Pancreas (tissue), 10 donors: ENCODE results near the gene AHNAK. TPM values are rescaled to one million over a fixed set of nuclear protein-coding genes. Genes with fewer than 3 reads are reported as not detected.

Experiments used
- ATAC-seq, 4 donors: fragments of 200-7000 bp; cut with Tn5 transposase; one replicate each; pipeline versions ENCODE4 v1.8.0 to v1.9.1; 2020; ENCODE audit warnings: mild to moderate bottlenecking in 4 of 4, moderate library complexity in 4 of 4
- DNase-seq, 6 donors: peaks; one replicate each; pipeline ENCODE4 v3.0.0-alpha.2; 2020
- FAIRE-seq: peaks from 2 replicates; lab custom pipeline; 2012; peaks lifted over from hg19 to GRCh38; lab: Jason Lieb, UNC
- H3K27ac ChIP-seq, 4 donors: fragments of 200-600 bp; sonication (generic); 1 replicate in 3 of 4; 2 replicates in 1 of 4; pipeline versions ENCODE4 v1.5.0 to v1.8.0; 2020
- H3K27me3 ChIP-seq, 4 donors: fragments of 200-600 bp; one replicate each; pipeline ENCODE4 v1.8.0; 2021
- H3K36me3 ChIP-seq, 3 donors: fragments of 200-600 bp; sonication (generic) in 1 of 3; one replicate each; pipeline versions ENCODE4 v1.5.0 to v1.8.0; 2020 to 2021
- H3K4me1 ChIP-seq, 3 donors: fragments of 200-600 bp; one replicate each; pipeline ENCODE4 v1.8.0; 2021
- H3K4me3 ChIP-seq, 4 donors: fragments of 200-600 bp; sonication (generic) in 2 of 4; one replicate each; pipeline versions ENCODE4 v1.5.0 to v1.8.0; 2020 to 2021
- H3K9me3 ChIP-seq, 4 donors: fragments of 200-600 bp; one replicate each; pipeline ENCODE4 v1.8.0; 2021
- WGBS, 2 donors: extraction: QIAGEN DNeasy Blood & Tissue Kit; methylation state at CpG; one replicate each; pipeline ENCODE4 v1.1.7; 2013; 5-methylcytosine and 5-hydroxymethylcytosine counted together
- intact Hi-C, 3 donors: fragments of 100-400 bp; cut with DNase I; formaldehyde crosslinking; loops; one replicate each; pipeline versions ENCODE4 v1.11.1 to v1.14.2; 2022
- polyA plus RNA-seq, 2 donors: library from polyadenylated mRNA; stranded (reverse); fragments of 200-250 nt; gene quantifications; one replicate each; pipeline ENCODE4 v1.2.3, GENCODE V29; 2013
- total RNA-seq, 6 donors: library from RNA; stranded (reverse); fragmentation: NEBNext Ultra II Directional in 4 of 6; extraction: Animal tissue kit (Norgen Biotek cat#: 25700) in 4 of 6; gene quantifications; one replicate each; pipeline versions ENCODE4 v1.2.1 to v1.2.4, GENCODE V29; 2021 to 2023
- TF ChIP-seq, protein P1 (sequence below), 4 donors: fragments of 200-600 bp; sonication (generic) in 3 of 4; IDR thresholded peaks; one replicate each; pipeline versions ENCODE4 v1.5.0 to v1.8.0; 2021; ENCODE audit warnings: antibody characterized with exemption in 4 of 4
- donor health status: healthy with polysubstance abuse.
- donor health status: DM: no; HTN: no; CAD: no; lungs with moderate emphysema.
- donor health status: DM: no; HTN: no; CAD: no.
- donor health status: control.
- donor health status: control.
- donor health status: Bipolar disorder and iron deficiency.
- donor health status: DM: yes; HTN: yes; CAD: no.
- donor health status: DM: no; HTN: no; CAD: no.
- donor health status: DM: no; HTN: no; CAD: no.
- donor health status: DM: yes; HTN: yes; CAD: no.

The AHNAK gene
- total RNA-seq (100 to 1,000 TPM in 1 of 6 donors, 10 to 100 TPM in 5; 53.2 to 163 (median 77.2) TPM), polyA plus RNA-seq (10 to 100 TPM; 18.7 to 32.5 TPM)

GRCh38 chr11:62546244-62546928, at the start of gene AHNAK:
AHNAK (minus strand) TSS chr11:62546806; CDS start chr11:62536098, 10,708 bp downstream.
- H3K4me3 ChIP-seq: peak within 1 kb of the TSS; percentile 43 to 97 (median 86)
- DNase-seq (peak; percentile 69 to 91 (median 81)), FAIRE-seq (no peak), ATAC-seq (peak; percentile 59 to 69 (median 63))
- H3K27me3 ChIP-seq: no peaks in the 10 kb centered on the region
- no peaks in the 10 kb centered on the region for H3K9me3 ChIP-seq
- 0 to 1% methylated on average over 60 to 69 of the region's 69 CpGs for WGBS, 2 donors
- TF ChIP-seq, protein P1, sequence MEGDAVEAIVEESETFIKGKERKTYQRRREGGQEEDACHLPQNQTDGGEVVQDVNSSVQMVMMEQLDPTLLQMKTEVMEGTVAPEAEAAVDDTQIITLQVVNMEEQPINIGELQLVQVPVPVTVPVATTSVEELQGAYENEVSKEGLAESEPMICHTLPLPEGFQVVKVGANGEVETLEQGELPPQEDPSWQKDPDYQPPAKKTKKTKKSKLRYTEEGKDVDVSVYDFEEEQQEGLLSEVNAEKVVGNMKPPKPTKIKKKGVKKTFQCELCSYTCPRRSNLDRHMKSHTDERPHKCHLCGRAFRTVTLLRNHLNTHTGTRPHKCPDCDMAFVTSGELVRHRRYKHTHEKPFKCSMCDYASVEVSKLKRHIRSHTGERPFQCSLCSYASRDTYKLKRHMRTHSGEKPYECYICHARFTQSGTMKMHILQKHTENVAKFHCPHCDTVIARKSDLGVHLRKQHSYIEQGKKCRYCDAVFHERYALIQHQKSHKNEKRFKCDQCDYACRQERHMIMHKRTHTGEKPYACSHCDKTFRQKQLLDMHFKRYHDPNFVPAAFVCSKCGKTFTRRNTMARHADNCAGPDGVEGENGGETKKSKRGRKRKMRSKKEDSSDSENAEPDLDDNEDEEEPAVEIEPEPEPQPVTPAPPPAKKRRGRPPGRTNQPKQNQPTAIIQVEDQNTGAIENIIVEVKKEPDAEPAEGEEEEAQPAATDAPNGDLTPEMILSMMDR (IDR thresholded peaks at IDR 0.05): no peak
- H3K36me3 ChIP-seq: no peaks in the 10 kb centered on the region
- intact Hi-C loops: loop anchor here in 1 of 3 donors (5.0 kb wide), 1 partner anchor 124 kb away; no protein-coding TSS in a partner anchor
- H3K4me1 ChIP-seq: peaks cover 29 to 51% (median 36%) of the 10 kb centered on the region in 3 donors
- peak within 1 kb of the TSS; percentile 77 to 93 (median 87) for H3K27ac ChIP-seq

GRCh38 chr11:62595124-62595523, 48.5 kb upstream of the AHNAK start:
- WGBS, 2 donors: 87 to 90% methylated on average over 8 of the region's 8 CpGs
- H3K9me3 ChIP-seq: no peaks in the 10 kb centered on the region
- peaks cover 0 to 44% (median 32%) of the 10 kb centered on the region in 3 donors for H3K36me3 ChIP-seq
- no peaks in the 10 kb centered on the region for H3K27me3 ChIP-seq
- intact Hi-C loops: no loop called here
- FAIRE-seq: no peak
- DNase-seq: no peak
- no peak overlapping the region for H3K27ac ChIP-seq
- ATAC-seq: no peak
- TF ChIP-seq, protein P1 (IDR thresholded peaks at IDR 0.05): no peak
- peaks cover 5 to 26% (median 20%) of the 10 kb centered on the region in 3 donors for H3K4me1 ChIP-seq
- H3K4me3 ChIP-seq: no peak overlapping the region

DNA sequence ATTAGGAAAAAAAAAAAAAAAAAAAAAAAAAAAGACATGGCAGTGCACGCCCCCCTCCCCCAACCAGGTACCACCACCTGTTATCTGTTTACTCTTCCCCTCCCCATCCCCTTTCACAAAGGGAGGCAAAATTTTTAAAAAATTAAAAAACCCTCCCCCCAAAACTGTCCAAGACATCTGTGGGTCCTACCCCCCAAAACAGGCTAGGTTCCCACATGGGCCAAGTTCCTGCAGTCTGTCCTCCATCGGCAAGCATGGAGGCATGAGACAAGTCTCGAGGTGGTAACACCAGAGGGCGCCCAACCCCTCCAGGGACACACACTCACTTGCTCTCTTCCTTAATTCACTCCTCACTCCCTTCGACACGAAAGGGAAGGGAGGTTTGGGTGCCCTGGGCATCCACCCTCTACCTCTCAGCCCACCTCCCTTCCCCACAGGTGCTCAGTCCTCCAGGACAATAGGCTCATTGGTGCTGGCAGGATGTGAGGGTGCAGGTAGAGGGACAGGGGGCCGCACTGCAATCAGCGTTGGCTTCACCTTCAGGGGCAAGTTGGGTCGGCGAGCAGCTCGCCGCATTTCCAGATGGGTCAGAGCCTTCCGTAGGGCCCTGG, 46.9 kb upstream of the AHNAK start:
- H3K27me3 ChIP-seq: no peaks in the 10 kb centered on the region
- intact Hi-C loops: no loop called here
- DNase-seq (peak; percentile 65 to 82 (median 76)), FAIRE-seq (no peak), ATAC-seq (peak in 3 of 4 donors; percentile 17 to 35 (median 22))
- WGBS, 2 donors: 58 to 59% methylated on average over 13 of the region's 13 CpGs
- H3K4me3 ChIP-seq: no peak overlapping the region
- no peaks in the 10 kb centered on the region for H3K9me3 ChIP-seq
- TF ChIP-seq, protein P1 (IDR thresholded peaks at IDR 0.05): peak in 1 of 4 donors; percentile 25
- H3K27ac ChIP-seq: no peak overlapping the region
- peaks cover 8 to 20% (median 19%) of the 10 kb centered on the region in 3 donors for H3K4me1 ChIP-seq
- H3K36me3 ChIP-seq: peaks cover 0 to 45% (median 32%) of the 10 kb centered on the region in 3 donors

DNA sequence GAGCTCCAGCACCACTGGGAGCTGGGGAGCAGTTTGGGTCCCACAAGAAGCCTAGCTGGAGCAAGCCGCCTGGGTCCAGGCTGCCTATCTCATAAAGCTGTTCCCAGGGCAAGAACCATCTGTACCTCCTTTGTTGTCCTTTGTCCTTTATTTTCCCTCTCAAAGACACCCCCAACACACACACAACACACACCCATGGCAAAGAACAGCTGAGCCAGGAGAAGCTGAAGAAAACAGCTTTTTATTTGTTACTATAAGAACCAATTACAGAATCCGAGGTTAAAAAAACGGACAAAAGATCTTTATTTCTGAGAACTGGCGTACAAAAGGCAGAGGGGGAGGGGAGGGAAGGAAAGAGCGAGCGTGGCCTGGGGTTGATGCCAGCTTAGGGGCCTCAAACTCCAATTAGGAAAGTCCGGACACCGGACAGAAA, 46.4 kb upstream of the AHNAK start:
- no peaks in the 10 kb centered on the region for H3K9me3 ChIP-seq
- intact Hi-C loops: no loop called here
- no peak for ATAC-seq
- peaks cover 0 to 49% (median 28%) of the 10 kb centered on the region in 3 donors for H3K36me3 ChIP-seq
- TF ChIP-seq, protein P1 (IDR thresholded peaks at IDR 0.05): no peak
- peaks cover 8 to 20% (median 19%) of the 10 kb centered on the region in 3 donors for H3K4me1 ChIP-seq
- peak in 2 of 6 donors; percentile 11 to 25 for DNase-seq
- no peaks in the 10 kb centered on the region for H3K27me3 ChIP-seq
- no peak for FAIRE-seq
- H3K4me3 ChIP-seq: no peak overlapping the region
- 64 to 74% methylated on average over 8 of the region's 8 CpGs for WGBS, 2 donors
- peak overlapping the region in 1 of 4 donors; percentile 93 for H3K27ac ChIP-seq
